Left forelimb (tissue), 1 donor: Measurements from ENCODE around the gene ATP1A1.

Experiments
- DNase-seq: peaks from one replicate; pipeline ENCODE4 v3.0.0-alpha.2; 2018; ENCODE audit warnings: low spot score

The ATP1A1 gene

DNA sequence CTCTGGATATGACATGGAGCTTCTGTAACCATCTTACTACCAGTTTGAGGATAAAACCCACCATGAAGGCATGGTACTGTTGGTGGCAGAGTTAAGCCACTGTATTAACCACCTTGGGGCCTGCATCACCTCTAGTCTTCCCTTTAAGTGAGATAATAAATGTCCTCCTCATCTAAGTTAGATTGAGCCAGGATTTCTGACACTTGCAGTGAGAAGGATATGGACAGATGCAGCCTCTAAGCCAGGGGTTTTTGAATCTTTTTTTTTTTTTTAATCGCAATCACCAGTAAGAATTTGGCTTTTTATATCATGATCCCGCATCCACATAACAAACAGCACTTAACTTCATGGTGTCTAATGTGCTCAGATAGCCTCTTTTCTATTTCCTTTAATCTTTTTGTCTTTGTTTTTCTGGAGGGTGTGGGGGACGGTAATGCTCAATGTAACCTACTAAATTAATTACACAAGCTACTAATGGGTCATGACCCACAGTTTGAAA is 42.2 kb downstream of the ATP1A1 start:
- no peak for DNase-seq

DNA sequence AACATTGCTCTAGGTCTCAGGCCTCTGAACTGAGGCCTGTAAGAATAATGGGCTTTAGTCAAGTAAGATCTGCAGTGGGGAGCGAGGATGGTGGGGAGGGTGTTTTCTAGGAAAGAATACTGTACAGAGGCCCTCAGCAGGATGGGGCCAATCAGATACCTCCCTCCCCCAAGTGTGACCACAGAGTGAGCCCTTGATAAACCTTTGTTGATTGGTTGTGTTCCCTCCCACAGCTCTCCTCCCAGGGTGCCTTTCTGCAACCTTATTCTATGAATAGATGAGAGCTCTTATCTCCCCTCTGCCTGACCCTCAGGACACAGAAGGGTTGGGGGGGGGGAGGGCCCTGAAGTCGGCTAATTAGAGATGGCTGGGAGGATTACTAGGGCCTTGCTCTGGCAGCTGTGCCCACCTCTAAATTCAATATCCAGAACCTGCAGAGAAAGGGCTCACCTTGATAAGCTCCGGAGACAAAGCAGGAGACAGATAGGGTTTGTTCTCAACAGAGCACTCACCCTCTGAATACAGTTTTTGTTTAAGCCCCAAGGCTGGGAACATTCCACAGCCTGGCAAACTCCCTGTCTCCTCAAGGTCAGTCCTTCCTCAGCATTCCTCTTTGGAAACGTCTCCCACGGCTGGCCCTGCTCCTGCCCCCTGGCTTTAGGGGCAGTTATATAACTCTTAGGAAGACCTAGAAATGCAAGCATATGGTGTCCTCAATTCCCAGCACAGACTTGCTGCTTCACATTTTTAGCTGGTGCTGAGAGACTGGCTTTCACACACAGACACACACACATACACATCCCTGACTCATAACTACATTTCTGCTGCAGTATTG is 42.9 kb downstream of the ATP1A1 start:
- DNase-seq: no peak

DNA sequence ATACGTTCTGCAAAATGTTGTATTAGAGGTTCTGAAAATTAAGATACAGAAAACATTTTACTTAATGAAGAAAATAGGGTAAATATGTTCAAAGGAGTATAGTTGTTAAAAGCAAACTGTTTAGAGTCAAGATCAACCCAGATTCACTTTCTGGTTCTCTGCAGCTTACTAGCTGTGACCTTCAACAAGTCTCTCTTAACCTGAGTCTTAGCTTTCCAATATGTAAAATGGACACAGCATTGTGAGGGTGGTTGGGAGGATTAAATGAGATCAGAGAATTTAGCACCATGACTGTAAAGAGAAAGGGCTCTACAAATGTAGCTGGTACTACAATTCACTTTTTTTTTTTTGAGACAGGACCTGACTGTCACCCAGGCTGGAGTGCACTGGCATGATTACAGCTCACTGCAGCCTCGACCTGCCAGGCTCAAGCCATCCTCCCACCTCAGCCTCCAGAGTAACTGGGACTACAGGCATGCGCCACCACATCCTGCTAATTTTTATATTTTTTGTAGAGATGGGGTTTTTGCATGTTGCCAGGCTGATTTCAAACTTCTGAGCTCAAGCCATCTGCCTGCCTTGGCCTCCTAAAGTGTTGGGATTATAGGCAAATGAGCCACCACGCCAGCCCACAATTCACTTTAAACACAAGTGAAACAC is 43.9 kb downstream of the ATP1A1 start:
- DNase-seq: peak; percentile 11

DNA sequence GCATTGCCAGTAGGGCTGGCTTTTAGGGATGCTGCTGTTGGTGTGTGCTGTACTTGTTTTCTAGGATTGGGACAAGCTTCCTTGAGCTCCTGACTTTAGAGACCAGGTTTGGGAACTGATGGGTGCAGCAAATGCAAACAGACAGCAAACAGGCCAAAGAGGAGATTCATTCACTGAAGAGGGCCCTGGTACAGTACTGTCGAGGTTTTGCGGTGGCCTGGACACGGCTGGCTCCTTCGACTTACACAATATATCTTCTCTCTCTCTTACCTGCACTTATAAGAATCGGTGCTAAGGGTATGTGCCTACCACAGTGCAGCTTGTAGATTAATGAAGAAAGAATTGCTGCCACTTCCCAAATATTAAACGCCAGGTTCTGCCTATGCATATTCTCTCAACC is 44.6 kb downstream of the ATP1A1 start:
- DNase-seq: peak; percentile 20

DNA sequence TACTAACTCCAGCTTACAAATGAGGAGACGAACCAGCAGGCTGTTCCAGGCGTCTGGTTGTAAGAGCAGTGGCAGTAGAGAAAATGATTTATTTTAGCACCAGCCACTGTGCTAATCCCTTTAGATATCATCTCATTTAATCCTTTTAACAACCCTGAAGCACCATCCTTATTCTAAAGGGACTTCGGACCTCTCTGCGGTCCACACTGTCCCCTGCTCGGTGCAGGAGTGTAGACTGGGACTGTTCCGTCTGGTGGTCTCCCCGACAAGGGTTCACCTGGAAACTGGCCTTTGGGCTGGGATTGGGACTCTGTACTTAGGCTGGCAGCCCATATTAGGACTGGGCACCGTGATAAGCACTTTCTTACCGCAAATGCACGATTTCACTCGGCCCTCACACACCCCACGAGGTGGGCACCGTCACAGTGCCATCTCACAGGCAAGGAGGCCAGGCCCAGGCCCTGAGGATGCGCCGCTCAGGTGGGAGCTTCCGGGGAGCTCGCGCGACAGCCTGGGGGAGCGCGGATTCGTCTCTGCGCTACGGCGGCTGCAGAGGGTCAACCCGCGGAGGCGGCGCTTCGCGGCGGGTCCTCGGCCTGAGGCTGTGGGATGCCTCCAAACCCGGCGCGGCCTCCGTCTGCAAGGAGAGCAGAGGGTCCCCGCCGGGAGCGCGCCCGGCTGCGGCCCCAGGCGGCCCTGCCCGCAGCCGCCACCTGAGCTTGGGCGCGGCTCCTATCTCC is 45.2 kb downstream of the ATP1A1 start:
- DNase-seq: peak; percentile 89

DNA sequence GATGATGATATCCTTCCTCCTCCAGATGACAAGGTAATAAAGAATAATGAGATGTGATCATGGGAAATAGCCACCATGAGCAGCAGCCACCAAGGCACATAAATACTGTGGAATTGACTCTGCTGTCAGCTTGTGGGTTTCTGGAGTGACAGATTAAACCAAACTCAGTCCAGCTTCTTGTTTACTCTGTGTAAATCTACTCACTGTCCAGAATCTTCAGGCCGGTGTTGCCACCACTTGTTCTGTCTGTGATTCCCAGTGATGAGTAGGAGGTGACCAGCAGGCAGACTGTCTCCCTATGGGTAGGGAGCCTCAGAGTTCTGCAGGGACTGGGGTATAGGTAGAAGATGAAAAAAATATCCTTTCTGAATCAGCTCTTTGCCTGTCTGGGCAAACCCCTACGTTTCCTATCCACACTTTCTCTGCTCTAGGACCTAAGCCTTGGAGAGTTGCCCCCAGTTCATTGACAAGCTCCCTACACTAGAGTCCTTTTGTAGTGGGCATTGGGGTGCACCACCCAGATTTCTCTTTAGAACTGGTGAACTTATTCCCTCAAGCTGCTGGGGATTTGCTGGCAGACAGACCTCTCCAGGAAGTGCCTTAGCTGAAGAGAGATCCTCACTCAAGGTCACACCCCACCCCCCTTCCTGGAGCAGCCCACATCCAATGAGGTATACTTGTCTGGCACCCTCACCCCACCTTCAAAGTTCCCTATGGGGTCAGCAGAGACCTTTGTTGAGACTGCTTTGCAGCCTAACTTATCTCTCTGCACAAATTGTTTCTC is 47.6 kb downstream of the ATP1A1 start:
- peak; percentile 23 for DNase-seq

DNA sequence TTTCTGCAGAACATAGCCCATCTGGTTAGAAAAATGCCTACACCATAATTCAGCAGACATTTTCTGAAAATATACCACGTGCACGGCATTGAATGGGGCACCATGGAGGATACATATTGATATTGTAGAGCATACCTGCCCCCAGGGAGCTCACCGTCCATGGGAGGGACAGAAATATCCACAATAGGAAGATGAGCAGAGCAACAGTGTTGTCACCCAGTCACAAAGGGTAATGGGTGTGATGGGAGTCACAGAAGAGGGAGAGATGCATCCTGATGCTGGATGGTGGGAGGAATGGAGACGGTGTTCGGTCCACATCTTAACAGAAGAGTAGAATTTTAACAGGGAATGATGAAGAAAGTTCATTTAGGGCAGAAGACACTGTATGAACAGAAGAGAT is 51.4 kb downstream of the ATP1A1 start:
- peak; percentile 6 for DNase-seq

DNA sequence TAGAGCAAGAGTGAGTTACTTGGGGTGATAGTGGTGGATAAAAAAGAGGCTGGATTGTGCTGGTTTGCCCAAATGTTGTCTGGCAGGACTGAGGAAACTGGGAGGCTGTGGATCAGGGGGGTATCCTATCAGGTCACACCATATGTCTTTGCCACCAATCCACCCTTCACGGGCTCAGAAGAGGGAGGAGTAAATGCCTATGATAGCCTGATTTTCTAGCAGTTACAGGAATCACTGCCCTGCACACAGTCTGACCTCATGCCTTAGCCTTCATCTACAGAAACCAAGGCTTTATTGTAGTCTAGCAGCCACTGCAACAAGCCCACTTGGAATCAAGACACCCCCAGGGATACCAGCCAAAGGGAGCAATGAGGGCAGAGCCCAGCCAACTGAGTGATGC is 51.8 kb downstream of the ATP1A1 start:
- peak; percentile 23 for DNase-seq

DNA sequence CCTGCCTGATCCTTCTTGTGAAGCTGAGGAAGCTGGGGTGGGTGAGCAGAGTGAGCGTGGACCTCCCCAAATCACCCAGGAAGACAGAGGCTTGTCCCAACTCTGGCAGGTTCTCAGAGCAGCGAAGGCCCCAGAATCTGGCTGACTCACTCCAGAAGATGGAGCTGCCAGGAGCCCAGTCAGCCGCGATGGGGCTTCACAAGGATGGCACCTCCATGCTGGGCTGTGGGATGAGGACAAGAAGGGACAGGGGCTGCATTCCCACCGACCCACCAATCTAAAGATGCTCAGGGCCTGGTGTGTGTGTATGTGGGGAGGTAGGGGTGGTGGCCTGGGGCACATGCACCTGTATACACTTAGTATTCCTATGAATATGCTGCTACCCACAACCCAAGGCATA is 52.9 kb downstream of the ATP1A1 start:
- peak; percentile 45 for DNase-seq

DNA sequence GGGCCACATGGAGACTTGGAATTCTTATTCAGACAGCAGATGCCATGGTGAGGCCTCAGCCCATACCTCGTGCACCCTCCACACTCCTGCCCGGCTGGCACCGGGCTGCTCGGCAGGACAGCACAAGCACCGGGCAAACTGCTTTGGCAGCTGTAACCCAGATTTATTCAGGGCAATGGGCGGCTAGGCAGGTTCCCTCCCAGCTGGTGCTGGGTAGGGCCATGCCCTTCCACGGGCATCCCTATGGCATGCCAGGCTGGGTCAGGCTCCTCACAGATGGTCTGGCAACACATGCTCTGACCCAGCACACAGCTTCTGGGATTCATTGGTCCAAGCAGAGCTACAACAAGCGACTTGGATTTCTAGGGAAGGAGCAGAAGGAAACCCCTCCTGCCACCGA is 53.4 kb downstream of the ATP1A1 start:
- peak; percentile 44 for DNase-seq

DNA sequence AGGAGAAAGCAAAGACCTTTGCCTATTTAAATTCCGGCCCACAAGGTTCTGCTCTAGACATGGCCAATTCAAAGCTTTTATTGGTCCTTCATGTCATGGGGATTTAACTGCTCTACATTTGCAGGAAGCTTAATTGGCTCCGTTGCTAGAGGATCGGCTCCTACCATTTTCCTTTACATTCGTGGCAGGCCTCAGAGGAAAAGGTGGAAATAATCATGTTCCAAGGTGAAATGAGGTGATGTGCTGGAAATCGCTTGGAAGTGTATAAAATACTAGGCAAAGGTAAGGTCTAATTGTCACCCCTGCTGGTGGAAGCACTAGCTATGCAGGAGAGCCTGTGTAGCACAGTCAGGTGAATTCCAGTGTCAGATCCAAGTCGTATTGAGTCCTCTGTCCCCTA is 55.5 kb downstream of the ATP1A1 start:
- no peak for DNase-seq

DNA sequence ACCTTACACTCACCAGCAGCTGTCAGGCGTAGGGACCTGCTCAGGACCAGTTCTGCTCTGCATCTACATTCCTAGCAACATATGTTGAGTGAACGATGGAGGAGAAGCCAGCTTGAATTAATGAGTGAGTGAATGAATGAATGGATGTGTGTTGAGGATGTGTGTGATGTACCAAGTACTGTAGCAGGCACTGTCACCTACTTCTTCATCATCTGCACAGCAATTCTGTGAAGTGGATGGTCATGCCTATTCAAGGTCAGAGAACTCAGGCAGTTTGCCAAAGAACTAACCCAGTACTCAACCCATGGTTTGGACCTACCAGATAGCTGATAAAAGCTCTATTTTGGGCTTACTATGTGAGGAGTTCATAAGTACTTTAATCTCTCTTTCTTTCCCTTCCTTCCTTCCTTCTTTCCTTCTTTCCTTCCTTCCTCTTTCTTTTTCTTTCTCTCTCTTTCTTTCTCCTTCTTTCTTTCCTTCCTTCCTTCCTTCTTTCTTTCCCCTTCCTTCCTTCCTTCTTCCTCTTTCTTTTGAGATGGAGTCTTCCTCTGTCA is 56.9 kb downstream of the ATP1A1 start:
- DNase-seq: peak; percentile 4

DNA sequence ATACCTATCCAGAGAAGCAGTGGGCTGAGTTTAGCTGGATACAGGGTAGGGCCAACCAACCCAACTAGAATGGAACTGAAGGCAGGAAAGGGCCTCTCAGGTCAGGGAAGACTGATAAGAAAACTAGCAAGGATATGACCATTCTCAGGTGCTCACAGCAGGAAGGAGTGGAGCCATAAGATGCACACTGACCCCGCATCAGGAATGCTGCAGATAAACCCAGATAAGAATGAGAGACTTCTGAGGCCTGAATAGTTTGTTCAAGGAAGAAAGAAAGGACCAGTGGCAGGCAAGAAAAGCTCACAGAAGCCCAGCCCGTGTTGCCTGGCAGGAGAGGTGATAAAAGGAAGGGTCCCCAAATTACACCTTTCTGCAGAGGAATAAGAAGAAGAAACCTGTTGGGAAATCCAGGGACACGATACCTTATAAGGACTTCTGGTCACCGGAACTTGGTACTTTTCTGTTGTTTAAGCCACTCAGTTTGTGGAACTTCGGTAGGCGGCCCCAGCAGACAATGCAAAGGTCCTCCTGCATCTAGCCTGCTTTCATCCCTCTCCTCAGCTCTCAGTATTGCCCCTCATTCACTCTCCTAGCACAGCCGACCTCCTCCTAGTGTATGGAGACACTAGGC is 58.9 kb downstream of the ATP1A1 start:
- DNase-seq: peak; percentile 8

DNA sequence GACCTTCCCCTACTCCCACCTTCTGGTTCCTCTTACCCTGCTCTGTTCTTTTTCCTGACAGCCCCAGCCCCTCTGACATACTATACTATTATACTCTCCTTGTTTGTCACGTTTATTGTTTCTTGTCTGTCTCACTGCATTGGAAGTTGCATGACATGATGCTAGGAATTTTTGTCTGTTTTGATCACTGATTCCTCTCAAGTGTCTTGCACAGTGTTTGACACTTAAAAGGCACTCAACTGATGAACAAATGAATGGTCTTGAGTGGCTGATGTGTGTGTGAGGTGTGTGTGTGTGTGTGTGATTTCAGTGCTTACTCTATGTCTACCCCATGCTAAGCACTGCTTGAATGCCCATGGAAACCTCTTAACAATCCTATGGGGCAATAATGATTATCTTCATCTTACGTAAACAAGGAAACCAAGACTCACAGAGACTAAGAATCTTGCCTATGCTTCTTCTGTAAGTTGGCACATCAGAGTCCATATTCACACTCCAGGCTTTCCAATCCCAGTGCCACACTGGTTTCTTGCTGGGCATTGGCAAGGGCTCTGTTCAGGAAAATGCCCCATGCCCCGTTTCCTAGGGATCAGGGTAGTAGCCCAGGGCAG is 59.7 kb downstream of the ATP1A1 start:
- no peak for DNase-seq

DNA sequence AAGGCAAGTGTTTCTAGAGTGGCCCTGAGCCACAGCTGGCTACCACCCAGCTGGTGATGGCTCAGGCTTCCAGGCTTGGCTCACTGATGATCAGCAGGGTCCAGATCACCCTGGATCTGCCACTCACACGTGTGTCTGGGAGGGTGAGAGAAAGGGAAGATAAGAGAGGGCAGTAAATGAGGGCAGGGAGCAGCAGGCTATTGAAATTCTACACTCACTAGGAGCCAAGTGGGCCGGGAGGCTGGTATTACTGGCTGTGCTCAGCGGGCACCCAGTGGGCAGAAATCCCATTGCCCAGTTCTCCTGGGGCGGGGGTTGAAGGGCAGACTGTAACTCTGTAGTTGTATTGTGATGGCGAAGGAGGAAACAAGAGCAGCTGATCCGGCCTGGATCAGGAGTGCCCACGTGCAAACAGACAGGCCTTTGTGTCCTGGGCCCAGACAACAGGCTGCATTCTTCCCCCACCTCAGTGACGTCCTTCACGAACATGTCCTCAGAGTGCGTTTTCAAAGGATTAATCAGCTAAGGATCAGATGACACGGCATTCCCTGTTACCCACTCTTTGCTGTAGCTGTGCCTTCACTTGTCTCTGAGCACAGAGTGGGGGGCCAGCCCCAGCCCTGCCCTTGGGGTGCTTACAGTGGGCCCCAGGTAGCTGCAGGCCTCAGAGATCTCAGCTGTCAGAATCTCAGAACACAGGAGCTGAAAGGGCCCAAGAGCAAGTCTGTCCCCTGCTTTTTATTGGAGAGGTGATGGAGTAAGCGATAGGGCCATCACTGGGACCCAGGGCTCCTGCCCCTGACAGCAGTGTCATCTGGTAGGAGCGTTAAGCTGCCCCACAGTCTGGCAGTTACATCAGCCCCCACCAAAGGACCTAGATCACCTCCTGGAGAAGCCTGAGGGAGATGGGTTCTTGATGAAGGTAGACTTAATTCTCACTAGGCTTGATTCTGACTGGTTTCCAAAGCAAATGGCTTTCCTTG is 60.5 kb downstream of the ATP1A1 start:
- DNase-seq: peak; percentile 58

DNA sequence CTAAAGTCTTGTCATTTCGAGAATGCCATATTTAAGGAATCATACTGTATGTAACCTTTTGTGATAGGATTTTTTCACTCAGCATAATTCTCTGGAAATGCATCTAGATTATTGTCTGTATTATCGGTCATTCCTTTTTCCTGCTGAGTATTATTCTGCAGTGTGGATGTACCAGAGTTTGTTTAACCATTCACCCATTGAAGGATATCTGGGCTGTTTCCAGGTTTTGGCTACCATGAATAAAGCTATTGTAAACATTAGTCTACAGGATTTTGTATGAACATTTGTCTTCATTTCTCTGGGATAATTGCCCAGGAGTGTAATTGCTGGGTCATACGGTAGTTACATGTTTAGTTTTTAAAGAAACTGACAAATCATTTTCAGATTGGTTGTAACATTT is 61.8 kb downstream of the ATP1A1 start:
- DNase-seq: no peak

DNA sequence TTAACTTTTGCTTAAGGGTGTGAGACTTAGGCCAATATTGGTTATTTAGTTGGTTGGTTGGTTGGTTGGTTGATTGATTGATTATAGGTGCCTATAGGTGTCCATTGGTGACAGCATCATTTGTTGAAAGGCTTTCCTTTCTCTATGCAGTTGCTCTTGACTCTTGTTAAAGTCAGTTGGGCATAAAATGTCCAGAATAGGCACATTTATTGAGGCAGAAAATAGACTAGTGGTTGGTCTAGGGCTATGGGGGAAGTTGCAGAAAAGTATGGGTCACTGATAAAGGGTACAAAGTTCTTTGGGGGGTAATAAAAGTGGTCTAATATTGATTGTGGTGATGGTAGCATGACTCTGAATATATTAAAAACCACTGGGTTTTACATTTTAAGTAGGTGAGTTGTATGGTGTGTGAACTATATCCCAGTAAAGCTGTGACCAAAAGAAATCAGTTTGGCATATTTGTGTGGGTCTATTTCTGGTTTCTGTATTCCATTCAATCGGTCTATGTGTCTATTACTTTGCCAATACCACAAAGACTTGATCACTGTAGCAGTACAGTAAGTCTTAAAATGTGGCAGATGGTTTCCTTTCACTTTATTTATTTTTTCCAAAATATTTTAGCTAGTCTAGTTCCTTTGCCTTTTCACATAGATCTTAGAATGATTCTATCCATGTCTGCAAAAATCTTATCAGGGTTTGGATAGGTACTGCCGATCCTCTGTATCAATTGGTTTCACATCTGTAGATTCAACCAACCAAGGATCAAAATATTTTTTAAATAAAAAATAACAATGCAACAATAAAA is 63.0 kb downstream of the ATP1A1 start:
- no peak for DNase-seq

DNA sequence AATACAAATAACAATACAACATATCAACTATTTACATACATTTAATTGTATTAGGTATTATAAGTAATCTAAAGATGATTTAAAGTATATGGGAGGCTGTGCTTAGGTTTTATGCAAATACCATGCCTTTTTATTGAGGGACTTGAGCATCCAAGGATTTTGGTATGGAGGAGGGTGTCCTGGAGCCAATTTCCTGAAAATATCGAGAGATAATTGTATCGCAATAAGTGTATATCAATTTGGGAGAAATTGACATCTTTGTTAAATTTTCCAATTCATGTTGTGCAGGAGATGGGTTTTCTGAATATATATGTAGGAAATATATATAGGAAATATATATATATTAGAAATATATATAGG is 63.5 kb downstream of the ATP1A1 start:
- no peak for DNase-seq

DNA sequence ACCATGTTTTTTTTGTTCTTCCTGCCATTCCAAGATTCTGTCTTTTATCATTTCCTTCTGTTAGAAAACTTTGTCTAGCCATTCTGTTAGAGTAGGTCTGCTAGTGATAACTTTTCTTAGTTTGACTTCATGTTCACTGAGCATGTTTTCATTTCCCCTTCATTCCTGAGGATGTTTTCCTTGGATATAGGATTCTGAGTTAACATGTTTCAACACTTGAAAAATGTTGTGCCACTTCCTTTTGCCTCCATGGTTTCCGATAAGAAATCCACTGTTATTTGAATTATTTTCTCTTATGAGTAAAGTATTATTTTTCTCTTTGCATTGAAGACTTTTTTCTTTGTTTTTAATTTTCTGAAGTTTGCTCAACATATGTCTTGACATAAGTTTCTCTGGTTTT is 66.7 kb downstream of the ATP1A1 start:
- DNase-seq: no peak
